Ovary (tissue), 9 donors: ENCODE measurements around the gene TFDP2. TPM values are rescaled to one million over a fixed set of nuclear protein-coding genes. Genes with fewer than 3 reads are reported as not detected.

Experiments used
- DNase-seq, 5 donors: peaks; one replicate each; pipeline ENCODE4 v3.0.0-alpha.2; 2019 to 2020
- H3K27ac ChIP-seq, 2 donors: fragments of 200-600 bp; one replicate each; pipeline versions ENCODE4 v1.5.1 to v1.8.0; 2019 to 2022
- H3K27me3 ChIP-seq: fragments of 200-600 bp; one replicate; pipeline ENCODE4 v1.8.0; 2022
- H3K36me3 ChIP-seq: fragments of 200-600 bp; sonication (generic); one replicate; pipeline ENCODE4 v1.5.1; 2019
- H3K4me1 ChIP-seq: one replicate; pipeline ENCODE4 v1.8.1; 2013; ENCODE audit warnings: mild to moderate bottlenecking, moderate library complexity; ENCODE audit not compliant: insufficient read depth
- H3K4me3 ChIP-seq: fragments of 200-600 bp; sonication (generic); one replicate; pipeline ENCODE4 v1.5.1; 2017
- H3K9me3 ChIP-seq, 2 donors: fragments of 200-600 bp in 1 of 2; sonication (generic) in 1 of 2; one replicate each; pipeline versions ENCODE4 v1.5.1 to v1.8.1; 2013 to 2019; ENCODE audit warnings: mild to moderate bottlenecking in 1 of 2, moderate library complexity in 1 of 2
- EP300 ChIP-seq: sonication (generic); formaldehyde crosslinking; IDR thresholded peaks from one replicate; pipeline ENCODE4 v1.6.1; 2017; ENCODE audit warnings: antibody characterized with exemption
- POLR2A ChIP-seq: fragments of 450-650 bp; IDR thresholded peaks from one replicate; pipeline ENCODE4 v1.6.1; 2017; ENCODE audit warnings: antibody characterized with exemption, mild to moderate bottlenecking, moderate library complexity
- WGBS, 3 donors: extraction: QIAGEN DNeasy Blood & Tissue Kit in 1 of 3; methylation state at CpG; one replicate each; pipeline versions ENCODE4 v1.1.5 to v1.1.7; 2013 to 2017; 5-methylcytosine and 5-hydroxymethylcytosine counted together
- intact Hi-C, 4 donors: fragments of 100-400 bp; cut with DNase I; formaldehyde crosslinking; loops; one replicate each; pipeline versions ENCODE4 v1.11.0 to v1.15.1; 2022 to 2023
- polyA plus RNA-seq, 2 donors: library from polyadenylated mRNA; stranded (reverse); fragments of 200-250 nt in 1 of 2; fragments of 350-450 nt in 1 of 2; fragmentation: Illumina TruSeq in 1 of 2; extraction: RNeasy Lipid Tissue Mini Kit (QIAGEN cat#74804) in 1 of 2; gene quantifications; one replicate each; pipeline ENCODE4 v1.2.3, GENCODE V29; 2013 to 2014
- small RNA-seq: library from RNA; depleted of rRNA; stranded (forward); fragments of <200 nt; gene quantifications from one replicate; pipeline ENCODE3, GENCODE V24; 2016
- total RNA-seq, 7 donors: library from RNA; depleted of rRNA in 2 of 7; stranded (reverse); fragments of >200 nt in 2 of 7; fragmentation: NEBNext Ultra II Directional in 3 of 7; extraction: Animal tissue kit (Norgen Biotek cat#: 25700) in 3 of 7; gene quantifications; one replicate each; pipeline versions ENCODE4 v1.1.0 to v1.2.4, GENCODE V29; 2016 to 2023
- TF ChIP-seq, protein P1 (sequence below), 3 donors: fragments of 450-650 bp in 2 of 3; fragments of 200-600 bp in 1 of 3; IDR thresholded peaks; one replicate each; pipeline versions ENCODE4 v1.5.1 to v1.8.0; 2016 to 2022; ENCODE audit warnings: antibody characterized with exemption in 3 of 3, mild to moderate bottlenecking in 1 of 3
- donor health status: DM: no; HTN: no; CAD: no; lungs with moderate emphysema.
- donor health status: DM: no; HTN: no; CAD: no.
- donor health status: Bipolar disorder and iron deficiency.
- donor health status: DM: yes; HTN: yes; CAD: no.
- donor health status: DM: no; HTN: no; CAD: no.
- donor health status: DM: yes; HTN: yes; CAD: no.

TFDP2 gene
- total and polyA plus RNA-seq, 9 donors: 25.7 to 89.8 (median 78.4) TPM

DNA sequence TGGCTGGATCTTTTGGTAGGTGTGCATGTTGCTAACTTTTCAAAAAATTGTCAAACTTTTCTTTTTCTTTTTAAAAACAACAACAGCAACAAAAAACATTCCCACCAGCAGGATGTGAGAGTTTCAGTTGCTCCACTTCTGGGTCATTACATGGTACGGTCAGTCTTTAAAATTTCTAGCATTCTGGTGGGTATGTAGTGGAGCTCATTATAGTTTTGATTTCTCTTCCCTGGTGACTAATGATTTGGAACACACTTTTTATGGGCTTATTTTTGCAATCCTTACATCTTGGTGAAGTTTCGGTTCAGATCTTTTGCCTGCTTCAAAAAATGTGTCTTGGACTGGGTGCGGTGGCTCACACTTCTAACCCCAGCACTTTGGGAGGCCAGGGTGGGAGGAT is 253.6 kb downstream of the TFDP2 start:
- no peak overlapping the region for H3K4me3 ChIP-seq
- no peak for DNase-seq
- H3K9me3 ChIP-seq: no peaks in the 10 kb centered on the region
- H3K27me3 ChIP-seq: no peaks in the 10 kb centered on the region
- no peak overlapping the region for H3K27ac ChIP-seq
- H3K36me3 ChIP-seq: no peaks in the 10 kb centered on the region
- no peaks in the 10 kb centered on the region for H3K4me1 ChIP-seq
- intact Hi-C loops: no loop called here
- WGBS, 3 donors: 94 to 97% (median 96%) methylated on average over 3 of the region's 3 CpGs
- TF ChIP-seq, protein P1, sequence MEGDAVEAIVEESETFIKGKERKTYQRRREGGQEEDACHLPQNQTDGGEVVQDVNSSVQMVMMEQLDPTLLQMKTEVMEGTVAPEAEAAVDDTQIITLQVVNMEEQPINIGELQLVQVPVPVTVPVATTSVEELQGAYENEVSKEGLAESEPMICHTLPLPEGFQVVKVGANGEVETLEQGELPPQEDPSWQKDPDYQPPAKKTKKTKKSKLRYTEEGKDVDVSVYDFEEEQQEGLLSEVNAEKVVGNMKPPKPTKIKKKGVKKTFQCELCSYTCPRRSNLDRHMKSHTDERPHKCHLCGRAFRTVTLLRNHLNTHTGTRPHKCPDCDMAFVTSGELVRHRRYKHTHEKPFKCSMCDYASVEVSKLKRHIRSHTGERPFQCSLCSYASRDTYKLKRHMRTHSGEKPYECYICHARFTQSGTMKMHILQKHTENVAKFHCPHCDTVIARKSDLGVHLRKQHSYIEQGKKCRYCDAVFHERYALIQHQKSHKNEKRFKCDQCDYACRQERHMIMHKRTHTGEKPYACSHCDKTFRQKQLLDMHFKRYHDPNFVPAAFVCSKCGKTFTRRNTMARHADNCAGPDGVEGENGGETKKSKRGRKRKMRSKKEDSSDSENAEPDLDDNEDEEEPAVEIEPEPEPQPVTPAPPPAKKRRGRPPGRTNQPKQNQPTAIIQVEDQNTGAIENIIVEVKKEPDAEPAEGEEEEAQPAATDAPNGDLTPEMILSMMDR (IDR thresholded peaks at IDR 0.05): no peak
- TF ChIP-seq EP300 (no peak), POLR2A (no peak)

DNA sequence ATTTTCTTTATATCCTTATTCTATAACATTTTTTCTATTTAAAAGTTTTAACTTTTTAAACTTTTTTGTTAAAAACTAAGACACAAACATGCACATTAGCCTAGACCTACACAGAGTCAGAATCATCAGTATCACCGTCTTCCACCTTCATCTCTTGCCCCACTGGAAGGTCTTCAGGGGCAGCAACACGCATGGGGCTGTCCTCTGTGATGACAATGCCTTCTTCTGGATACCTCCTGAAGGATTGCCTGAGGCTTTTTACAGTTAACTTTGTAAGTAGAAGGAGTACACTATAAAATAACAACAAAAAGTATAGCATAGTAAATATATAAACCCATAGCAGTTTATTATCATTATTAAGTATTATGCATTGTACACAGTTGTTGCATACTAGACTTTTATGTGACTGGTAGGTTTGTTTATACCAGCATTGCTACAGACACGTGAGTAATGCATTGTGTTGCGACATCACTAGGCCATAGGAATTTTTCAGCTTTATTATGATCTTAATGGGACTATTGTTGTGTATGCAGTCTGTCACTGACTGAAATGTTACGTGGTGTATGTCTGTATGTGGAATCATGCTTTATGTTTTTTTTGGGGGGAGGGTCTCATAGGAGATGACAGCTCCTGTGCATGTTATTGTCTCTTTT is 254.7 kb downstream of the TFDP2 start:
- intact Hi-C loops: no loop called here
- Histone ChIP-seq H3K4me3 (no peak overlapping the region), H3K9me3 (no peaks in the 10 kb centered on the region), H3K36me3 (no peaks in the 10 kb centered on the region), H3K4me1 (no peaks in the 10 kb centered on the region), H3K27ac (no peak overlapping the region), H3K27me3 (no peaks in the 10 kb centered on the region)
- 62 to 87% (median 69%) methylated on average over 5 of the region's 5 CpGs for WGBS, 3 donors
- no peak for DNase-seq
- TF ChIP-seq POLR2A (no peak), EP300 (no peak)
- TF ChIP-seq, protein P1 (IDR thresholded peaks at IDR 0.05): no peak

Small RNAs within 50 kb of the gene (small RNA-seq; reads per million reads assigned to genes)
- gene RNU6-425P (not detected), gene RNU6-509P (not detected)

Other genes starting within 250 kb of the TFDP2 start
- 10 to 100 TPM; 24.4 to 52.1 (median 33.3) TPM for gene GK5, start 76.0 kb upstream of the TFDP2 start, total RNA-seq
- gene GK5, start 76.0 kb upstream of the TFDP2 start, polyA plus RNA-seq: 10 to 100 TPM; 12.2 to 18.2 TPM